Stimulated activated CD8-positive, alpha-beta memory T cell treated with anti-CD3 and anti-CD28 coated beads, Interleukin-12 subunit alpha, Interleukin-12 subunit beta, amount 100 ng/mL, for 24 hours (primary cell): Measurements from ENCODE around the gene ZEB1.
"Not testable (repeated sequence)": the region's sequence is repeated elsewhere in the genome, so short reads cannot be mapped to it uniquely, and the experiment has no call there.

Source experiments
- DNase-seq: peaks from one replicate; pipeline ENCODE4 v3.0.0-alpha.2; 2020; ENCODE audit errors: extremely low read depth

Gene ZEB1

GRCh38 chr10:31422634-31423033, 103.6 kb downstream of the ZEB1 start:
- no peak for DNase-seq

DNA sequence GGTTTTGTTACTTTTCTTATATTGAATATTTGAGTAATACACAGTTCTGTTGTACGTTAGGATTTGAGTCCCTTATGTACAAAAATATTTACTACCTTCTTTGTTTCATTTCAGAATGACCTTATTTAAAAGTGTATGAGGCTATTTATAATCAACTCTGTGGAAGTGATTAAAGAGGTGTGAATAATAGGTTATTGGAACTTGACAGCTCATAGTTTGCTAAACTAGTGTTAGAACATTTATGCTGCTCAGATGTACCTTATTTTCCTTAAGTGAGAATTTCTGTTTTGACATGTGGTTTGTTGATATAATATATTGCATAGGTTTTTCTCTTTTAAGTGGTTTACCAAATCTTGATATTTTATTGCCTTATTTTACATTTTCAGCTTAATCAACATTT, 105.5 kb downstream of the ZEB1 start:
- no peak for DNase-seq

GRCh38 chr10:31426401-31426800, 107.4 kb downstream of the ZEB1 start:
- no peak for DNase-seq

GRCh38 chr10:31427334-31427733, 108.3 kb downstream of the ZEB1 start:
- DNase-seq: not testable (repeated sequence)

DNA sequence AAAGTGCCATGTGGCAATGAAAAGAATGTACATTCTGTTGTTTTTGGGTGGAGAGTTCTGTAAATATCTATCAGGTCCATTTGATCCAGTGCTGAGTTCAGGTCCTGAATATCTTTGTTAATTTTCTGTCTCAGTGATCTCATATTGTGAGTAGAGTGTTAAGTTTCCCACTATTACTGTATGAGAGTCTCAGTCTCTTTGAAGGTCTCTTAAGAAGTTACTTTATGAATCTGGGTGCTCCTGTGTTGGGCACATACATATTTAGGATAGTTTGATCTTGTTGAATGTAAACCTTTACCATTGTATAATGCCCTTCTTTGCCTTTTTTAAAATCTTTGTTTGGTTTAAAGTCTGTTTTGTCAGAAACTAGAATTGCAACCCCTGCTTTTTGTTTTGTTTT, 109.5 kb downstream of the ZEB1 start:
- DNase-seq: not testable (repeated sequence)

GRCh38 chr10:31431021-31431420, 112.0 kb downstream of the ZEB1 start:
- DNase-seq: no peak

DNA sequence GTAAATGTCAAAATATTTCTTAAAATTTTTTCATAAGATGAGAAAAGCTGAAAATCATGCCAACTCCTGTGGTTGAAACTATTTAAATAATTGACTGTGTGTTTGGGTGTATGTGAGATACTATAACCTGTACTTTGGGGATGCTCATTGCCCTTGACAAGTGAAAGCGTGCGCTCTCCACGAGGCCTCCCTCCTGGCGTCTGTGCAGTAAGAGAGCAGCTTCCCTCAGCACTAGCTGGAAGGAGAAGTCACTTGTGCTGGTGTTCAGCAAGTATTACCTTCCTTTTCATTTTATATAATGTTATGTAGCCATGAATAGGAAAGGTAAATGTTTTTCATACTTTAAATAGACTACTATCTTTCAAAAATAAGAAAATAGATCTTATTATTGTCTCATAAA, 118.9 kb downstream of the ZEB1 start:
- DNase-seq: no peak

GRCh38 chr10:31451766-31452165, 132.8 kb downstream of the ZEB1 start:
- no peak for DNase-seq

GRCh38 chr10:31456468-31456867, 137.5 kb downstream of the ZEB1 start:
- no peak for DNase-seq

GRCh38 chr10:31457858-31458257, 138.8 kb downstream of the ZEB1 start:
- no peak for DNase-seq

GRCh38 chr10:31458974-31459373, 140.0 kb downstream of the ZEB1 start:
- no peak for DNase-seq

- no peak for DNase-seq
These were observed 141.2 kb downstream of the ZEB1 start for GRCh38 chr10:31460242-31460641.

DNA sequence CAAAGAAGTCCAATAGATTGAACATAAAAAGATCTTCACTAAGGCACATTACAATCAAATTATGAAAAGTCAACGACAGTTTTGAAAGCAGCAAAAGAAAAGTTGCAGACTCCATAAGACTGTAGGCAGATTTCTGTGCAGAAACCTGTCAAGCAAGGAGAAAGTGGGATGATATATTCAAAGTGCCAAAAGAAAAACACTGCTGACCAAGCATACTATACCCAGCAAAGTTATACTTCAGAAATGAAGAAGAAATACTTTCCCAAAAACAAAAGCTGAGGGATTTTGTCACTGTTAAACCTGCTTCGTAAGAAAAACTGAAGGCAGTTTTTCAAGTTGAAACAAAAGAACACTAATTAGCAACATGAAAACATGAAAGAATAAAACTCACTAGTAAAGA, 145.5 kb downstream of the ZEB1 start:
- no peak for DNase-seq

DNA sequence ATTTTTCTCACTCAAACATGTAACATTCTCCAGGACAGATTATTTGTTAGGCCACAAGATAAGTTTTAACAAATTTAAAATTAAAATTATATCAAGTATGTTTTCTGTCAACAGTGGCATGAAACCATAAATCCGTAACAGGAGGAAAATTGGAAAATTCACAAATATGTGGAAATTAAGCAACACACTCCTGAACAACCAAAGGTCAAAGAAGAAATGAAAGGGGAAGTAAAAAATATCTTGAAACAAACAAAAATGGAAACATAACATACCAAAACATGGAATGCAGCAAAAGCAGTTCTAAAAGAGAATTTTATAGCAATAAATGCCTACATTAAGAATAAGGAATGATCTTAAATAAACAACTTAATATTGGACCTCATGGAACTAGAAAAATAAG, 147.3 kb downstream of the ZEB1 start:
- no peak for DNase-seq

GRCh38 chr10:31467791-31468535, 148.9 kb downstream of the ZEB1 start:
- DNase-seq: no peak

DNA sequence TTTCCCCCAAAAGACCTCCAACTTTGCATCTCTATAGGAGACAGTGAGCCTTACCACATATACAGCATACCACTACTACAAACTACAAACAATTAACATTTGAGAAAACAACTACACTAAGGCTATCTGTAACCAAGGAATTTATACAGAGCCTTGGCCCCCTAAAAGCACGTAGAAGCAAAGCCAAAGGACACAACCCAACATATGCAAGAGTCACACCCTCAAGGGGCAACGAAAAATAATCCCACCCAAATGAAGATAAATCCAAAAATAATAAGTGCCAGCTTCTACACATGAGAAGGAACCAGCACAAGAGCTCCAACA, 149.5 kb downstream of the ZEB1 start:
- DNase-seq: no peak

DNA sequence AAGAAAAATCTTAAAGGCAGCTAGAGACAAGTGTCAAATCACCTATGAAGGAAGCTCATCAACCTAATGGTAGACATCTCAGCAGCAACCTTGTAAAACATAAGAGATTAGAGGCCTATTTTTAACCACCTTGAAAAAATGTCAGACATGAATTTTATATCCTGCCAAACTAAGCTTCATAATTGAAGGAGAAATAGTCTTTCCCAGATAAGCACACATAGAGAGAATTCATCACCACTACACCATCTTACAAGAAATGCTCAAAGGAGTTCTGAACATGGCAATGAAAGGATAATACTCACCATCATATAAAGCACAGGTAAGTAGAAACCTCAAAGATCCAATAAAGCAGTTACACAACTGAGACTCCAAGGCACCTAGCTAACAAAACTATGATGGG, 156.5 kb downstream of the ZEB1 start:
- DNase-seq: no peak

DNA sequence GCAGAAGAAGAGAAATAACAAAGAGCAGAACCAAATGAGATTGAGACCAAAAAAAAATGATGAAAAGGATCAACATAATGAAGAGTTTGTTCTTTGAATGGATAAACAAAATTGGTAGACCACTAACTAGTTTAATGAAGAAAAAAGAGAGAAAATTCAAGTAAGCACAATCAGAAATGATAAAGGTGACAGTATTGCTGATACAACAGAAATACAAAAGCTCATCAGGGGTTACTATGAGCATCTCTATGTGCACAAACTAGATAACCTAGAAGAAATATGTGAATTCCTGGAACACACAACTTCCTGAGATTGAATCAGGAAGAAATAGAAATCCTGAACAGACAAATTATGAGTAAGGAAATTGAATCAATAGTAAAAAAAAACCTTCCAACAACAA, 157.1 kb downstream of the ZEB1 start:
- DNase-seq: no peak

DNA sequence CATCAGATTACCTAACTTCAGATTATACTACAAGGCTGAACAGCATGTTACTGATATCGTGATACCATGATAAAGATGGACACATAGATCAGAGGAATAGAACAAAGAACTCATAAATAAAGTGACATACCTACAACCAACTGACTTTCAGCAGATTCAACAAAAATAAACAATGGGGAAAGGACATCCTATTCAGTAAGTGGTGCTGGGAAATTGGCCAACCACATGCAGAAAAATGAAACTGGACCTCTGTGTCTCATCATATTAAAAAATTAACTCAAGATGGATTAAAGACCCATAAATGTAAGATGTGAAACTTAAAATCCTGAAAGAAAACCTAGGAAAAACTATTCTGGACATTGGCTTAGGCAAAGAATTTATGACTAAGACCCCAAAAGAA, 158.6 kb downstream of the ZEB1 start:
- no peak for DNase-seq

DNA sequence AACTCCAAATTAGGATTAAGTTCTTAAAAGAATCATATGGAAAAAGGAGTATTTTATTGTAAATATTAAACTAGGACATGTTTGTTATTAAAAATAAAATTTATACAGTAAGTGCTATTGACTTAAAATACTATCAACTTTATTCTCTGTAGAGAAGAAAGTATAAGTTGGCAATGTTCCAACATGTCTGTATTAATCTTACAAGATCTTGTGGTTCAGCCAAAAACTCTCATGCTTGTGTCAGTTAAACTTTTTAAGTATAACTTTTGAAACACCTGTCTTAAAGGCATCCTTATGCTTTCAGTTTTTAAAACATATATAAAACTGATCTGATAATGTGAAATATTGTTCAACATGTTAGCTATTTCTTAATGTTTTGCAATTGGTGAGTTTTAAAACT, 160.7 kb downstream of the ZEB1 start:
- DNase-seq: no peak

DNA sequence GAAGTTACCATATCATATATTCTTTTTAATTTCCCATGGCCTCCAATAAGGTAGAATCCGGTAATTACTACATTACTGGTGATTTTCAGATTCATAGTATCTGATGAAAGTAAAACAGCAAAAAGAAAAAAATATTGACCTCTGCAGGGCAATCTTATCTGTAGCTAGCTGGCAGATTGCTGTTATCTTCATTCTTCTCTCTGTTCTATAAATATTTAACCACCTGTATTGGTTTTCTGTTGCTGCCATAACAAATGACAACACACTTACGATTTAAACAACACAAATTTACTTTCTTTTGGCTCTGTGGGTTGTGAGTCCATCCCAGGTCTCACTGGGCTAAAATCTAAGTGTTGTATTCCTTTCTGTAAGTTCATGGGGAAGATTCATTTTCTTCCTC, 164.5 kb downstream of the ZEB1 start:
- DNase-seq: no peak

DNA sequence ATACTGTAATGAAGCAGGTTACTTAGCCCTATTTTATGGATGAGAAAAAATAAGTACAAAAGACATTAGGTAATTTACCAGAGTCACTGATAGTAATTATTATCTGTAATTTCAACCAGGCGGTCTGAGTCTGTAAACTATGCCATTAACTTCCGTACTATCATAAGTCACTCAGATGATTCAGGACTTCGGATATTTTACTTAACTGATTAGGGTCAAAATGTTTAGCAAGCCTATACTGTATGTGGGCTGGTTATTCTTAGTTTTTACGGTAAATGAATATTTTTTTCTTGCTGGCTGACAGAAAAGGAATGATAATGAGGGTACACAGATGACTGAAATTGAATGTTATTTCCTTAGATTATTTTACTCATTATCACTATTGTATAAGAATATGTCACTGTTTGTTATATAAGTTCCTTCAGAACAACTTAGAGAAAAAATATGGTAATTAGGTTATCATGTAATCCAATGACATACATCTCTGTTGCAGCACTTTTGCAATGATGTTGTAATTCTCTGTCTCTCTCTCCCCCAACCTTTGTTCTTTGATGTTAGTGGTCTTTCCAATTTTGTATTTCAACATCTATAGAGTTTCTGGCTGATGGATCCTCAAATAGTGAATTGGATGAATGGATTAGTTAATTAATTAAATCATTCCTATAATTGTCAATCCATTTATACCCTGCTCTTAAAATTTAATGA, 165.6 kb downstream of the ZEB1 start:
- no peak for DNase-seq

- no peak for DNase-seq
These were observed 172.0 kb downstream of the ZEB1 start for GRCh38 chr10:31490858-31491504.
